Endothelial cell (in vitro differentiated cells): ENCODE measurements around the gene TMEM225B. TPM values are rescaled to one million over a fixed set of nuclear protein-coding genes. Genes with fewer than 3 reads are reported as not detected.
A peak's percentile ranks its signal among the peaks of the same experiment; 100 is the strongest.

Experiments
- DNase-seq: peaks from one replicate; pipeline ENCODE4 v3.0.0; 2021; ENCODE audit warnings: low spot score
- H3K27ac Mint-ChIP-seq: one replicate; pipeline ENCODE4 v1.8.0; 2021; ENCODE audit warnings: mixed read lengths, inconsistent platforms; ENCODE audit not compliant: unreplicated experiment
- H3K27me3 Mint-ChIP-seq: one replicate; pipeline ENCODE4 v1.8.0; 2021; ENCODE audit warnings: mild to moderate bottlenecking, moderate library complexity, mixed read lengths, inconsistent platforms; ENCODE audit not compliant: unreplicated experiment
- H3K36me3 Mint-ChIP-seq: one replicate; pipeline ENCODE4 v1.8.0; 2021; ENCODE audit warnings: mild to moderate bottlenecking, low read depth, mixed read lengths, inconsistent platforms; ENCODE audit not compliant: unreplicated experiment
- H3K4me1 Mint-ChIP-seq: one replicate; pipeline ENCODE4 v1.8.0; 2021; ENCODE audit warnings: mild to moderate bottlenecking, mixed read lengths, inconsistent platforms; ENCODE audit not compliant: unreplicated experiment
- H3K4me3 Mint-ChIP-seq: one replicate; pipeline ENCODE4 v1.8.0; 2021; ENCODE audit warnings: mild to moderate bottlenecking, mixed read lengths, inconsistent platforms; ENCODE audit not compliant: unreplicated experiment
- H3K9me3 Mint-ChIP-seq: one replicate; pipeline ENCODE4 v1.8.0; 2021; ENCODE audit warnings: mixed read lengths, inconsistent platforms; ENCODE audit not compliant: unreplicated experiment
- total RNA-seq: library from RNA; stranded (reverse); fragmentation: NEBNext Ultra II Directional; extraction: Animal tissue kit (Norgen Biotek cat#: 25700); gene quantifications from one replicate; pipeline ENCODE4 v1.2.1, GENCODE V29; 2021; ENCODE audit not compliant: unreplicated experiment
- TF ChIP-seq, protein P1 (sequence below): fragments of 200-600 bp; sonication (generic); IDR thresholded peaks from one replicate; pipeline ENCODE4 v1.5.0; 2021; ENCODE audit warnings: antibody characterized with exemption; ENCODE audit not compliant: unreplicated experiment

Gene TMEM225B
- total RNA-seq, 1 donor from 2014 or later, result 0.46 TPM

DNA sequence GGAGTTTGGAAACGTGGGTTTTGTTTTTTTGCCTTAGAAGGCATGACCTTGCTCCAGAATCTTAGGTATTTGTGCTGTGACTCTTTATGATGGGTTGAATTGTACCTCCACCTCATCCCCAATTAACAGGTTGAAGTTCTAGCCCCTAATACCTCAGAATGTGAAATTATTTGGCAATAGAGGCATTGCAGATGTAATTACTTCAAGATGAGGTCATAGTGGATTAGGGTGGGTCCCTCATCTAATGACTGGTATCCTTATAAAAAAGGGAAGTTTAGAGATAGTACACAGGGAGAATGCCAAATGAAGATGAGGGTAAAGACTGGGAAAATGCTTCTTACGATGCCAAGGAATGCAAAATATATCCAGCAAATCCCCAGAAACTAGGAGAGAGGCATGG, 43.1 kb upstream of the TMEM225B start:
- TF ChIP-seq, protein P1, sequence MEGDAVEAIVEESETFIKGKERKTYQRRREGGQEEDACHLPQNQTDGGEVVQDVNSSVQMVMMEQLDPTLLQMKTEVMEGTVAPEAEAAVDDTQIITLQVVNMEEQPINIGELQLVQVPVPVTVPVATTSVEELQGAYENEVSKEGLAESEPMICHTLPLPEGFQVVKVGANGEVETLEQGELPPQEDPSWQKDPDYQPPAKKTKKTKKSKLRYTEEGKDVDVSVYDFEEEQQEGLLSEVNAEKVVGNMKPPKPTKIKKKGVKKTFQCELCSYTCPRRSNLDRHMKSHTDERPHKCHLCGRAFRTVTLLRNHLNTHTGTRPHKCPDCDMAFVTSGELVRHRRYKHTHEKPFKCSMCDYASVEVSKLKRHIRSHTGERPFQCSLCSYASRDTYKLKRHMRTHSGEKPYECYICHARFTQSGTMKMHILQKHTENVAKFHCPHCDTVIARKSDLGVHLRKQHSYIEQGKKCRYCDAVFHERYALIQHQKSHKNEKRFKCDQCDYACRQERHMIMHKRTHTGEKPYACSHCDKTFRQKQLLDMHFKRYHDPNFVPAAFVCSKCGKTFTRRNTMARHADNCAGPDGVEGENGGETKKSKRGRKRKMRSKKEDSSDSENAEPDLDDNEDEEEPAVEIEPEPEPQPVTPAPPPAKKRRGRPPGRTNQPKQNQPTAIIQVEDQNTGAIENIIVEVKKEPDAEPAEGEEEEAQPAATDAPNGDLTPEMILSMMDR, result no peak
- Mint-ChIP-seq H3K4me1 (peaks cover 20% of the 10 kb centered on the region), H3K36me3 (no peaks in the 10 kb centered on the region), H3K27ac (no peak overlapping the region), H3K4me3 (peak overlapping the region; percentile 32), H3K27me3 (peaks cover 3% of the 10 kb centered on the region), H3K9me3 (no peaks in the 10 kb centered on the region)
- no peak for DNase-seq

DNA sequence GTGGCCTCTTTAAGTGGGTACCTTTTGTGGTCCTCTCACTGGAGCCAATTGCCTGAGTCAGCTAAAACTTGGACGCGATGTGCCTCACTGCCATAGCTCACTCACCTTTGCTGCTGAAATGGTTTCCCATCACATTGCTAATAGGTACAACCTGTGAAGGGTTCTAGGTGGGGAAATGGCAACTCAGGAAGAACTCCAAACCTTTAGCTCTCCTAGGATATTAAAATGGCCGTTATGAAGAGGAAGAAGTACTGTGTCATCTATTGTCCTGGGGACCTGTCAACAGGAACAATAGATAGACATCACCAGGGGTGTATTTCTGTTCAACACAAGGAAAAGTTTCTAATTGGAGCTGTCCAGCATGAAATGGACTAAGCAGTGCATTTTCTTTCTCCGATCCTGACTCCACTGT, 40.9 kb upstream of the TMEM225B start:
- peaks cover 13% of the 10 kb centered on the region for H3K36me3 Mint-ChIP-seq
- H3K9me3 Mint-ChIP-seq, result no peaks in the 10 kb centered on the region
- TF ChIP-seq, protein P1, result no peak
- H3K4me1 Mint-ChIP-seq, result peaks cover 25% of the 10 kb centered on the region
- H3K27ac Mint-ChIP-seq, result peak overlapping the region; percentile 83
- peaks cover 6% of the 10 kb centered on the region for H3K27me3 Mint-ChIP-seq
- no peak for DNase-seq
- H3K4me3 Mint-ChIP-seq, result peak overlapping the region; percentile 97

DNA sequence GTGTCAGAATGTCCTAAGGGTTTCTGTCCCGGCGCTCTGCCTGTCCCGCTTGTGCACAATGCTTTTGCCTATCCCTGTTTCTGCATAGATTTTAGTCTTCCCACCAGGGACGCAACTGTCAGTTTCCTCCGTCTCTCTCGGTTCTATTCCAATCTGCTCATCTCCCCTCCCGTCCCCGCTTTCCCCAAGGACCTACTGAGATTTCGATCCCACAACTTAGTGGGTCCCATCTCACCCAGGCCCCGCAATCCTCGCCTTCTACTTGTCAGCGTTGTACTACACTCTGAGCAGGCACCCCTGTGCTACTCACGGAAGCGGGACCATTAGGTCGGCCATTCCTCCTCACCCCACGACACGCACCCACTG, 40.1 kb upstream of the TMEM225B start:
- DNase-seq, result no peak
- no peaks in the 10 kb centered on the region for H3K9me3 Mint-ChIP-seq
- TF ChIP-seq, protein P1, result no peak
- H3K36me3 Mint-ChIP-seq, result peaks cover 20% of the 10 kb centered on the region
- peak overlapping the region; percentile 97 for H3K4me3 Mint-ChIP-seq
- H3K4me1 Mint-ChIP-seq, result peaks cover 24% of the 10 kb centered on the region
- peak overlapping the region; percentile 96 for H3K27ac Mint-ChIP-seq
- H3K27me3 Mint-ChIP-seq, result peaks cover 6% of the 10 kb centered on the region

DNA sequence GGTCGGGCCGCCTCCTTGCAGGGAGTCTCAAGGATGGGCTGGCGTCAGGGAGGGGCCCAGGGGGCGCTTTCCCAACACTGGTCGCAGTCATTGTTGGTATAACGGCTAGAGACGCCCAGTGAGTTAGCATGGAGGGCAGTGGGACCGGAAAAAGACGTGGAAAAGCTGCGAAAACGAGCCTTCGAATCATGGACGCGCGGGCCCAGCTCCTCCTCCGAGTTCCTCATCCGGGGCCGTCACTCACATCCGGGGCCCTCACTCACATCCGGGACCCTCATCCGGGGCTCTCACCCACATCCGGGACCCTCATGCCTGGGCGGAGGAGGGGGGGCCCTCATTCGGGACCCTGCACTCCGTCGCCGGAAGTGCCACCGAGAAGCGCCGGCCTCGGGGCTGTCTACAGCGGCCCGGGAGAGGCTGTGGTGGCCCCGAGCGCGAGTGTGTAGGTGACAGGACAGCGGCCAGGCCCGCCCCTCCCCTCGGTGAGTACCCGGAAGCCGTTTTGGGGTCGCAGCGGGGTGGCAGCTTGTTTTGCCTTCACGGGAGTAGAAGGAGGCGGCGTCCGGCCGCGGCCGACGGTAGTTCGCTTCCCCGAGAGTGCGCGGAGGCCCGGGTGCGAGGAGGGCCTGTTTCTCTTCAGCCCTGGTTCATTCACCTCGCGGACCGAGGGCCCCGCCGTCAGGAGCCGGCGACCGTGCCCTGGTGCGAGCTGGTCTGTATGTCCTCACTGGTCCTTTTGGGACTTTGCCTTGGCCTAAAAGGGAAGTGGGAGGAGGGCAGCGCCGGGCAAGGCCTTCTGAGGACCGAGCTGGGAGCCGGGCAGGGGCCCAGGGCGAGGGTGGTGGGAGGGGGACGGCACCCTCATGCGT, 39.5 kb upstream of the TMEM225B start, which contains the start of gene ZNF655:
Gene ZNF655, plus strand, starts transcription at position 337 of the 869 bp plus-strand sequence. CDS start 1,918 bp downstream, outside the sequence.
- peaks cover 22% of the 10 kb centered on the region for H3K4me1 Mint-ChIP-seq
- peak within 1 kb of the TSS; percentile 96 for H3K27ac Mint-ChIP-seq
- DNase-seq, result peak; percentile 60
- peaks cover 3% of the 10 kb centered on the region for H3K27me3 Mint-ChIP-seq
- H3K36me3 Mint-ChIP-seq, result peaks cover 22% of the 10 kb centered on the region
- H3K4me3 Mint-ChIP-seq, result peak within 1 kb of the TSS; percentile 97
- no peaks in the 10 kb centered on the region for H3K9me3 Mint-ChIP-seq
- TF ChIP-seq, protein P1, result no peak
